H9 (cell line): ENCODE measurements around the gene PIK3CD. TPM values are rescaled to one million over a fixed set of nuclear protein-coding genes. Genes with fewer than 3 reads are reported as not detected.
A peak's percentile ranks its signal among the peaks of the same experiment; 100 is the strongest.

Experiments
- DNase-seq: peaks from one replicate; pipeline ENCODE4 v3.0.0-alpha.2; 2017
- H2AFZ ChIP-seq: one replicate; pipeline ENCODE4 v1.6.1; 2013; ENCODE audit warnings: mild to moderate bottlenecking, low read length, control low read depth, moderate library complexity
- H2AK5ac ChIP-seq: 2 replicates; pipeline ENCODE4 v1.6.1; 2013; ENCODE audit warnings: low read length, control low read depth, mixed read lengths; ENCODE audit not compliant: insufficient read length
- H2BK120ac ChIP-seq: one replicate; pipeline ENCODE4 v1.6.1; 2013; ENCODE audit warnings: low read depth, mild to moderate bottlenecking, low read length, control low read depth, inconsistent platforms; ENCODE audit not compliant: poor library complexity, severe bottlenecking
- H2BK12ac ChIP-seq: 2 replicates; pipeline ENCODE4 v1.6.1; 2013; ENCODE audit warnings: low read length, control low read depth, mixed read lengths, low read depth; ENCODE audit not compliant: insufficient read length
- H2BK15ac ChIP-seq: 2 replicates; pipeline ENCODE4 v1.6.1; 2013; ENCODE audit warnings: low read depth, low read length, control low read depth
- H2BK20ac ChIP-seq: one replicate; pipeline ENCODE4 v1.6.1; 2013; ENCODE audit warnings: low read depth, mild to moderate bottlenecking, low read length, control low read depth, inconsistent platforms; ENCODE audit not compliant: poor library complexity, severe bottlenecking
- H2BK5ac ChIP-seq: 2 replicates; pipeline ENCODE4 v1.6.1; 2013; ENCODE audit warnings: low read length, control low read depth, mixed read lengths; ENCODE audit not compliant: insufficient read length
- H3K14ac ChIP-seq: 2 replicates; pipeline ENCODE4 v1.6.1; 2013; ENCODE audit warnings: low read length, control low read depth; ENCODE audit not compliant: insufficient read depth
- H3K18ac ChIP-seq: 2 replicates; pipeline ENCODE4 v1.6.1; 2013; ENCODE audit warnings: low read depth, mild to moderate bottlenecking, mixed read lengths, low read length, control low read depth; ENCODE audit not compliant: insufficient read length
- H3K23ac ChIP-seq: 2 replicates; pipeline ENCODE4 v1.6.1; 2013; ENCODE audit warnings: low read length, control low read depth, mixed read lengths, low read depth; ENCODE audit not compliant: insufficient read length
- H3K23me2 ChIP-seq: 2 replicates; pipeline ENCODE4 v1.6.1; 2013; ENCODE audit warnings: low read depth, mild to moderate bottlenecking, mixed read lengths, low read length, control low read depth; ENCODE audit not compliant: insufficient read length, poor library complexity, severe bottlenecking
- H3K27ac ChIP-seq: 2 replicates; pipeline ENCODE4 v1.5.1; 2013; ENCODE audit warnings: low read length, control low read depth, mixed read lengths, low read depth; ENCODE audit not compliant: insufficient read length
- H3K27me3 ChIP-seq: 2 replicates; pipeline ENCODE4 v1.6.1; 2013; ENCODE audit warnings: low read length, control low read depth, inconsistent platforms; ENCODE audit not compliant: insufficient read depth
- H3K4ac ChIP-seq: 2 replicates; pipeline ENCODE4 v1.6.1; 2013; ENCODE audit warnings: low read depth, mild to moderate bottlenecking, control low read depth, inconsistent platforms, low read length, moderate library complexity
- H3K4me1 ChIP-seq: 2 replicates; pipeline ENCODE4 v1.6.1; 2013; ENCODE audit warnings: low read length, control low read depth, inconsistent platforms; ENCODE audit not compliant: insufficient read depth
- H3K4me2 ChIP-seq: 2 replicates; pipeline ENCODE4 v1.6.1; 2013; ENCODE audit warnings: low read length, control low read depth, mixed read lengths; ENCODE audit not compliant: insufficient read length, insufficient read depth
- H3K56ac ChIP-seq: 2 replicates; pipeline ENCODE4 v1.6.1; 2013; ENCODE audit warnings: low read depth, mild to moderate bottlenecking, mixed read lengths, low read length, control low read depth; ENCODE audit not compliant: insufficient read length
- H3K79me1 ChIP-seq: 2 replicates; pipeline ENCODE4 v1.6.1; 2013; ENCODE audit warnings: low read depth, mild to moderate bottlenecking, moderate library complexity, low read length, control low read depth, inconsistent platforms; ENCODE audit not compliant: insufficient read depth, poor library complexity, severe bottlenecking
- H3K79me2 ChIP-seq: 2 replicates; pipeline ENCODE4 v1.6.1; 2013; ENCODE audit warnings: low read length, control low read depth, inconsistent platforms; ENCODE audit not compliant: insufficient read depth
- H3K9ac ChIP-seq: 2 replicates; pipeline ENCODE4 v1.6.1; 2013; ENCODE audit warnings: low read length, control low read depth, mixed read lengths; ENCODE audit not compliant: insufficient read length; ENCODE audit errors: extremely low read depth
- H3K9me3 ChIP-seq: one replicate; pipeline ENCODE4 v1.6.1; 2013; ENCODE audit warnings: low read depth, low read length, inconsistent platforms; ENCODE audit not compliant: control insufficient read depth
- H3T11ph ChIP-seq: one replicate; pipeline ENCODE4 v1.6.1; 2013; ENCODE audit warnings: mild to moderate bottlenecking, low read length, control low read depth, inconsistent platforms
- H4K20me1 ChIP-seq: one replicate; pipeline ENCODE4 v1.6.1; 2013; ENCODE audit not compliant: control insufficient read depth, insufficient read length, insufficient read depth
- H4K5ac ChIP-seq: 2 replicates; pipeline ENCODE4 v1.6.1; 2013; ENCODE audit warnings: low read depth, mild to moderate bottlenecking, mixed read lengths, low read length, control low read depth; ENCODE audit not compliant: insufficient read length
- H4K8ac ChIP-seq: replicated peaks from 2 replicates; pipeline ENCODE4 v1.6.1; 2013; ENCODE audit warnings: low read length, control low read depth, mixed read lengths, low read depth; ENCODE audit not compliant: insufficient read length
- H4K91ac ChIP-seq: 2 replicates; pipeline ENCODE4 v1.6.1; 2013; ENCODE audit warnings: low read depth, mild to moderate bottlenecking, moderate library complexity, mixed read lengths, low read length, control low read depth; ENCODE audit not compliant: insufficient read length
- H3K27ac Mint-ChIP-seq, 3 experiments: 2 replicates in 2 of 3; 3 replicates in 1 of 3; pipeline ENCODE4 v1.8.0; 2020 to 2021; ENCODE audit warnings: mixed read lengths in 3 of 3, mild to moderate bottlenecking in 1 of 3, moderate library complexity in 1 of 3
- H3K27me3 Mint-ChIP-seq: 2 replicates; pipeline ENCODE4 v1.8.0; 2021; ENCODE audit warnings: low read depth, mild to moderate bottlenecking, moderate library complexity, mixed read lengths
- H3K36me3 Mint-ChIP-seq, 3 experiments: 2 replicates in 2 of 3; 3 replicates in 1 of 3; pipeline ENCODE4 v1.8.0; 2020 to 2021; ENCODE audit warnings: low read depth in 3 of 3, mixed read lengths in 3 of 3; ENCODE audit not compliant: insufficient read depth in 1 of 3
- H3K4me1 Mint-ChIP-seq, 2 experiments: 2 replicates each; pipeline ENCODE4 v1.8.0; 2020; ENCODE audit warnings: mixed read lengths in 2 of 2
- H3K4me3 Mint-ChIP-seq, 2 experiments: 2 replicates in 1 of 2; 3 replicates in 1 of 2; pipeline ENCODE4 v1.8.0; 2020 to 2021; ENCODE audit warnings: mild to moderate bottlenecking in 2 of 2, mixed read lengths in 2 of 2, moderate library complexity in 1 of 2
- H3K9me3 Mint-ChIP-seq, 2 experiments: 2 replicates in 1 of 2; 3 replicates in 1 of 2; pipeline ENCODE4 v1.8.0; 2020; ENCODE audit warnings: mild to moderate bottlenecking in 2 of 2, mixed read lengths in 2 of 2, moderate library complexity in 1 of 2
- WGBS: extraction: QIAGEN DNeasy Blood & Tissue Kit; methylation state at CpG from one replicate; pipeline ENCODE4 v1.1.7; 2013; ENCODE audit warnings: missing lambda C conversion rate, low lambda C conversion rate, mixed read lengths; ENCODE audit not compliant: insufficient read length; ENCODE audit errors: extremely low coverage; 5-methylcytosine and 5-hydroxymethylcytosine counted together
- total RNA-seq: library from RNA; stranded (reverse); gene quantifications from 2 replicates; pipeline ENCODE4 v1.2.1, GENCODE V29; 2021
- TF ChIP-seq, protein P1 (sequence below): fragments of 200-600 bp; sonication (generic); conservative IDR thresholded peaks from 3 replicates; pipeline ENCODE4 v1.8.0; 2021; ENCODE audit warnings: antibody characterized with exemption, mild to moderate bottlenecking

The PIK3CD gene
- total RNA-seq, 1 experiment from 2014 or later, result 10.0 TPM

DNA sequence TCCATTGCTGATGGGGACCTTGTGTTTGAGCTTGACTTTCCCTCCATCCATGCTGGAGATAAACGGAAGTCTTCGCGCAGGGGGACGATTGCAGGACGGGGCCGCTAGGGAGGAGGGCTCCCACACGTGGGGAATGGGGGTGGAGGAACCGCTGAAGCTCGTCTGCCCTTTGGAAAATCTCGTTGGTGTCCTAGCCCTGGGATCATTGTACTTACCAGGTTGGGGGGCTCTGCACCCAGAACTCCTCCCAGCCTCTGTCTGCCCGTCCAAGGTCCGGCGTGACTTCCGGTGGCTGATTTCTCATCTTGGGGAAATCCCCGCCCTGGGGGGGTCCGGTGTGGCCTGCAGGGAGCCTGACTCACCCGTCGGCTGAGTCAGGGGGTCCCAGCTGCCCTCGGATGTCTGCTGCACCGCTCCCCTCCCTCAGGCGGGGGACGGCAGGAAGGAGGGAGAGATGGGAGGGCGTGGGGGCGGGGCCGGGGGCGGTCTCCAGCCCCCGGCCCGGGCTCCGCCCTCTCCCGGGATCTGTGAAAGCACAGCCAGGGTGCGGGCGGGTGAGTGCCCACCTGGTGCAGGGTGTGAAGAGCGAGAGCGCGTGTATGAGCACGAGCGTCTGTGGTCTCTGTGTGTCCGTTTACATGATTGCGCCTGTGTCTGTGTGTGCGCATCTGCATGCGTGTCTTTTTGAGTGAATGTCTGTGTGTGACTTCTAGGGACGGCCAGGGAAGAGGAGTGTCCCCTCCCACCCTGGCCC lies 35.8 kb downstream of the PIK3CD start:
- H3K4me1 ChIP-seq, result 0 out of 2 replicates have a peak, but pooled peaks cover 3% of the 10 kb centered on the region
- no peak overlapping the region for H2BK5ac ChIP-seq
- H4K91ac ChIP-seq, result no peak overlapping the region
- no peak overlapping the region for H4K8ac ChIP-seq
- peaks cover 0 to 6% (median 5%) of the 10 kb centered on the region in 3 experiments; a peak in 3 of 7 replicates for H3K36me3 Mint-ChIP-seq
- H3K56ac ChIP-seq, result no peak overlapping the region
- no peak overlapping the region for H3T11ph ChIP-seq
- H3K23ac ChIP-seq, result no peak overlapping the region
- no peaks in the 10 kb centered on the region for H3K79me1 ChIP-seq
- DNase-seq, result peak; percentile 84
- H3K9ac ChIP-seq, result no peak overlapping the region
- H4K5ac ChIP-seq, result no peak overlapping the region
- peak overlapping the region; percentile 80 to 86 for H3K4me3 Mint-ChIP-seq
- no peak overlapping the region for H2BK12ac ChIP-seq
- no peak overlapping the region for H2BK120ac ChIP-seq
- H2AK5ac ChIP-seq, result no peak overlapping the region
- H2BK15ac ChIP-seq, result no peak overlapping the region
- H3K4ac ChIP-seq, result no peak overlapping the region
- no peak overlapping the region for H3K14ac ChIP-seq
- peaks cover 27 to 36% of the 10 kb centered on the region in 2 experiments for H3K4me1 Mint-ChIP-seq
- no CpG with 5 or more reads among the region's 42 CpGs for WGBS
- no peaks in the 10 kb centered on the region for H3K9me3 Mint-ChIP-seq
- H3K27me3 Mint-ChIP-seq, result peaks cover 35% of the 10 kb centered on the region
- peaks cover 9% of the 10 kb centered on the region; the same call in 1 of the 2 replicates for H3K27me3 ChIP-seq
- TF ChIP-seq, protein P1, sequence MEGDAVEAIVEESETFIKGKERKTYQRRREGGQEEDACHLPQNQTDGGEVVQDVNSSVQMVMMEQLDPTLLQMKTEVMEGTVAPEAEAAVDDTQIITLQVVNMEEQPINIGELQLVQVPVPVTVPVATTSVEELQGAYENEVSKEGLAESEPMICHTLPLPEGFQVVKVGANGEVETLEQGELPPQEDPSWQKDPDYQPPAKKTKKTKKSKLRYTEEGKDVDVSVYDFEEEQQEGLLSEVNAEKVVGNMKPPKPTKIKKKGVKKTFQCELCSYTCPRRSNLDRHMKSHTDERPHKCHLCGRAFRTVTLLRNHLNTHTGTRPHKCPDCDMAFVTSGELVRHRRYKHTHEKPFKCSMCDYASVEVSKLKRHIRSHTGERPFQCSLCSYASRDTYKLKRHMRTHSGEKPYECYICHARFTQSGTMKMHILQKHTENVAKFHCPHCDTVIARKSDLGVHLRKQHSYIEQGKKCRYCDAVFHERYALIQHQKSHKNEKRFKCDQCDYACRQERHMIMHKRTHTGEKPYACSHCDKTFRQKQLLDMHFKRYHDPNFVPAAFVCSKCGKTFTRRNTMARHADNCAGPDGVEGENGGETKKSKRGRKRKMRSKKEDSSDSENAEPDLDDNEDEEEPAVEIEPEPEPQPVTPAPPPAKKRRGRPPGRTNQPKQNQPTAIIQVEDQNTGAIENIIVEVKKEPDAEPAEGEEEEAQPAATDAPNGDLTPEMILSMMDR, result no peak
- H3K9me3 ChIP-seq, result no peaks in the 10 kb centered on the region
- no peak overlapping the region for H2AFZ ChIP-seq
- no peaks in the 10 kb centered on the region for H3K79me2 ChIP-seq
- H3K4me2 ChIP-seq, result peak overlapping the region; percentile 90
- no peak overlapping the region for H3K27ac ChIP-seq
- no peak overlapping the region for H2BK20ac ChIP-seq
- peak overlapping the region; percentile 22 for H3K18ac ChIP-seq
- H4K20me1 ChIP-seq, result no peaks in the 10 kb centered on the region
- peaks cover 32% of the 10 kb centered on the region for H3K23me2 ChIP-seq
- peak overlapping the region in 1 of 3 experiments; percentile 82; a peak in 1 of 7 replicates for H3K27ac Mint-ChIP-seq
